ENCODE measurements around the gene FLT3LG. TPM values are rescaled to one million over a fixed set of nuclear protein-coding genes. Genes with fewer than 3 reads are reported as not detected.
"Not testable (repeated sequence)": the region's sequence is repeated elsewhere in the genome, so short reads cannot be mapped to it uniquely, and the experiment has no call there.

The FLT3LG gene
- total and polyA plus RNA-seq, 5 donors from 2014 or later = 103 to 250 (median 117) TPM

DNA sequence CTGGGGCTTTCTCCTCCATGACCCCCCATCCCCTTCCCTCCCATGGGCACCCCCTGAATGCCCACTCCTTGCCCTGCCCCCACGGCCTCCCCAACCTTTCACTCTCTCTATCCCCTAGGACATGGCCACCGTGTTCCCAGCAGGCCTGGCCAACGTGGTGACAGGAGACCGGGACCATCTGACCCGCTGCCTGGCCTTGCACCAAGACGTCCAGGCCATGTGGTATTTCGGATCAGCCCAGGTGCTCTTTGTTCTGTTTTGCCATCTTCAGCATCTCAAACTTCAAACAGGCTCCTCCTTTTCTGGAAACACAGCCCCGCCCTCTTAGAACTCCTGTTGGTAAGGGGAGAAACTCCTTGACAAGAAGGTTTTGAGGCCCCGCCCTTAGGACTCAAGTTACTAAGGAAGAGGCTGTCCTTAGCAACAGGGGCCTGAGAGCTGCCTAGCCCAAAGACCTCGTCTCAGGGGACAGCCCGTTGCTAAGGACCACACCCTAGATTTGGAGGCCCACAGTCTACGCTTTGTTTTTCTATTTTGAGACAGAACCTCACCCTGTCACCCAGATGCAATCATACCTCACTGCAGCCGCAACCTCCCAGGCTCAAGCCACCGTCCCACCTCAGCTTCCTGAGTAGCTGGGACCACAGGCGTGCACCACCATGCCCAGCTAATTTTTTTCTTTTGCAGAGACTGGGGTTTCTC is 5.1 kb upstream of the FLT3LG start:
- peaks cover 0 to 54% (median 32%) of the 10 kb centered on the region in 4 donors for H3K4me1 Mint-ChIP-seq
- H3K9me3 Mint-ChIP-seq = peaks cover 0 to 1% (median 0%) of the 10 kb centered on the region in 7 donors
- Histone ChIP-seq H3K4me1 (ENCODE audit: control insufficient read depth, insufficient read depth, low read length, poor library complexity, severe bottlenecking) (peaks cover 58% of the 10 kb centered on the region), H3K27me3 (ENCODE audit: control insufficient read depth, insufficient read depth, low read length) (no peaks in the 10 kb centered on the region), H3K9me3 (ENCODE audit: control insufficient read depth in 2 of 2, low read length in 2 of 2) (no peaks in the 10 kb centered on the region), H3K36me3 (ENCODE audit: control insufficient read depth, insufficient read depth, low read length) (peaks cover 5% of the 10 kb centered on the region), H3K4me3 (ENCODE audit: low read depth, low read length) (no peak overlapping the region), H3K27ac (ENCODE audit: insufficient read depth, low read length, poor library complexity, severe bottlenecking) (peak overlapping the region; percentile 96)
- peak overlapping the region; percentile 78 to 89 (median 84) for H3K4me3 Mint-ChIP-seq
- peaks cover 9% of the 10 kb centered on the region for H3K27me3 Mint-ChIP-seq
- DNase-seq = peak; percentile 88 to 99 (median 95)
- ATAC-seq (ENCODE audit: low read depth in 2 of 2) = peak; percentile 87 to 88
- H3K27ac Mint-ChIP-seq = peak overlapping the region; percentile 99 to 100 (median 99)
- H3K36me3 Mint-ChIP-seq = peaks cover 4% of the 10 kb centered on the region

DNA sequence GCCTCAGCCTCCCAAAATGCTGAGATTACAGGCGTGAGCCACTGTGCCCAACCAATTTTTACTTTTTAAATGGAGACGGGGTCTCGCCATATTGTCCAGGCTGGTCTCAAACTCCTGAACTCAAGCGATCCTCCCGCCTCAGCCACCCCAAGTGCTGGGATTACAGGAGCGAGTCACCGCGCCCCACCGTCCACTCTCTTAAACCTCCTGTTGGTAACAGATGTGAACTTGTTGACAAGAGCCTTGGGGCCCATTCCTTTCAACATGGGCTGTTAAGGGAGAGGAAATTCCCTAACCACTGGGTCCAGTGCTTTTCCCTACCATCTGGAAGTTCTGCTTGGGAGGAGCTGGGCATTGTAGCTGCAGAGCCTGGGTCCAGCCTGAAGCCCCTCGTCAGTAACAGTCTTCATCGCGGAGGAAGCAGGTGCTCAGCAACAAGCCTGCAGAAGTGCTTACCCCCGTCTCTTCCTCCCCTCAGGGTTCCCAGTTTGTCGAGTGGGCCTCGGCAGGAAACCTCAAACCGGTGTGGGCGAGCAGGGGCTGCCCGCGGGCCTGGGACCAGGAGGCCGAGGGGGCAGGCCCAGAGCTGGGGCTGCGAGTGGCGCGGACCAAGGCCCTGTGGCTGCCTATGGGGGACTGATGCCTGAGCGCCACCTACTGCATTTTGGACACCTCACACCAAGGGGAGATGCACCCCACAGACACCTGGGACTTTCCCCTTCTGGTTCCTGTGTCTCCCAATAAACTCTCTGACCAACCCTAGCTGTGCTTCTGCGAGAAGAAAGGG is 4.0 kb upstream of the FLT3LG start:
- ATAC-seq (ENCODE audit: low read depth in 2 of 2) = peak; percentile 5 to 14
- H3K27me3 ChIP-seq (ENCODE audit: control insufficient read depth, insufficient read depth, low read length) = no peaks in the 10 kb centered on the region
- peak; percentile 75 to 91 (median 79) for DNase-seq
- Mint-ChIP-seq H3K36me3 (peaks cover 4% of the 10 kb centered on the region), H3K4me1 (peaks cover 0 to 56% (median 32%) of the 10 kb centered on the region in 4 donors), H3K27me3 (peaks cover 9% of the 10 kb centered on the region), H3K27ac (peak overlapping the region; percentile 95 to 100 (median 99)), H3K4me3 (peak overlapping the region; percentile 56 to 85 (median 73)), H3K9me3 (peaks cover 0 to 1% (median 0%) of the 10 kb centered on the region in 7 donors)
- H3K4me3 ChIP-seq (ENCODE audit: low read depth, low read length) = no peak overlapping the region
- peaks cover 63% of the 10 kb centered on the region for H3K4me1 ChIP-seq (ENCODE audit: control insufficient read depth, insufficient read depth, low read length, poor library complexity, severe bottlenecking)
- peaks cover 4% of the 10 kb centered on the region for H3K36me3 ChIP-seq (ENCODE audit: control insufficient read depth, insufficient read depth, low read length)
- peak overlapping the region; percentile 96 for H3K27ac ChIP-seq (ENCODE audit: insufficient read depth, low read length, poor library complexity, severe bottlenecking)
- no peaks in the 10 kb centered on the region for H3K9me3 ChIP-seq (ENCODE audit: control insufficient read depth in 2 of 2, low read length in 2 of 2)

GRCh38 chr19:49470615-49470978 is 3.4 kb upstream of the FLT3LG start:
- DNase-seq = no peak
- H3K4me3 Mint-ChIP-seq = peak overlapping the region; percentile 56 to 85 (median 73)

GRCh38 chr19:49472936-49473335 is 1.1 kb upstream of the FLT3LG start:
- Histone ChIP-seq H3K4me1 (ENCODE audit: control insufficient read depth, insufficient read depth, low read length, poor library complexity, severe bottlenecking) (peaks cover 88% of the 10 kb centered on the region), H3K9me3 (ENCODE audit: control insufficient read depth in 2 of 2, low read length in 2 of 2) (no peaks in the 10 kb centered on the region), H3K27me3 (ENCODE audit: control insufficient read depth, insufficient read depth, low read length) (no peaks in the 10 kb centered on the region), H3K4me3 (ENCODE audit: low read depth, low read length) (peak overlapping the region; percentile 13), H3K27ac (ENCODE audit: insufficient read depth, low read length, poor library complexity, severe bottlenecking) (peak overlapping the region; percentile 95), H3K36me3 (ENCODE audit: control insufficient read depth, insufficient read depth, low read length) (peaks cover 11% of the 10 kb centered on the region)
- Mint-ChIP-seq H3K27ac (peak overlapping the region; percentile 96 to 98 (median 97)), H3K4me1 (peaks cover 3 to 70% (median 35%) of the 10 kb centered on the region in 4 donors), H3K9me3 (peaks cover 0 to 1% (median 0%) of the 10 kb centered on the region in 7 donors), H3K36me3 (peaks cover 13% of the 10 kb centered on the region), H3K27me3 (peaks cover 9% of the 10 kb centered on the region), H3K4me3 (peak overlapping the region in 3 of 4 donors; percentile 93 to 97 (median 94))
- DNase-seq = no peak
- no peak for ATAC-seq (ENCODE audit: low read depth in 2 of 2)

More at GRCh38 chr19:49470615-49470978, 3.4 kb upstream of the FLT3LG start:
- Histone ChIP-seq H3K36me3 (ENCODE audit: control insufficient read depth, insufficient read depth, low read length) (peaks cover 3% of the 10 kb centered on the region), H3K4me1 (ENCODE audit: control insufficient read depth, insufficient read depth, low read length, poor library complexity, severe bottlenecking) (peaks cover 69% of the 10 kb centered on the region), H3K27me3 (ENCODE audit: control insufficient read depth, insufficient read depth, low read length) (no peaks in the 10 kb centered on the region), H3K27ac (ENCODE audit: insufficient read depth, low read length, poor library complexity, severe bottlenecking) (peak overlapping the region; percentile 96), H3K4me3 (ENCODE audit: low read depth, low read length) (no peak overlapping the region), H3K9me3 (ENCODE audit: control insufficient read depth in 2 of 2, low read length in 2 of 2) (no peaks in the 10 kb centered on the region)
- peak overlapping the region; percentile 95 to 100 (median 99) for H3K27ac Mint-ChIP-seq
- H3K36me3 Mint-ChIP-seq = peaks cover 4% of the 10 kb centered on the region
- ATAC-seq (ENCODE audit: low read depth in 2 of 2) = no peak
- H3K27me3 Mint-ChIP-seq = peaks cover 9% of the 10 kb centered on the region
- H3K4me1 Mint-ChIP-seq = peaks cover 0 to 58% (median 32%) of the 10 kb centered on the region in 4 donors
- peaks cover 0 to 1% (median 0%) of the 10 kb centered on the region in 7 donors for H3K9me3 Mint-ChIP-seq

DNA sequence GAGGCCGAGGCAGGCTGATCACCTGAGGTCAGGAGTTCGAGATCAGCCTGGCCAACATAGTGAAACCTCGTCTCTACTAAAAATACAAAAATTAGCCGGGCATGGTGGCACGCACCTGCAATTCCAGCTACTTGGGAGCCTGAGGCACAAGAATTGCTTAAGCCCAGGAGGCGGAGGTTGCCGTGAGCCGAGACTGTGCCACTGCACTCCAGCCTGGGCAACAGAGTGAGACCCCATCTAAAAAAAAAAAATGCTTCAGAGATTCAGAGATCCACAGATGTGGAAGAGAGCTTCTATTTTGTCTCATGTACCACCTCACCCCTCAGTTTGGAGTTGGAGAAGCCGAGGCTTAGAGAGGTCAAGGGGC is 531 bp upstream of the FLT3LG start:
- Histone ChIP-seq H3K36me3 (ENCODE audit: control insufficient read depth, insufficient read depth, low read length) (peaks cover 11% of the 10 kb centered on the region), H3K4me1 (ENCODE audit: control insufficient read depth, insufficient read depth, low read length, poor library complexity, severe bottlenecking) (peaks cover 83% of the 10 kb centered on the region), H3K4me3 (ENCODE audit: low read depth, low read length) (peak overlapping the region; percentile 71), H3K27ac (ENCODE audit: insufficient read depth, low read length, poor library complexity, severe bottlenecking) (peak overlapping the region; percentile 95)
- H3K27me3 Mint-ChIP-seq; H3K9me3 ChIP-seq (ENCODE audit: control insufficient read depth in 2 of 2, low read length in 2 of 2); H3K9me3 Mint-ChIP-seq; DNase-seq; H3K27me3 ChIP-seq (ENCODE audit: control insufficient read depth, insufficient read depth, low read length); ATAC-seq (ENCODE audit: low read depth in 2 of 2): not testable (repeated sequence)
- peaks cover 13% of the 10 kb centered on the region for H3K36me3 Mint-ChIP-seq
- H3K4me3 Mint-ChIP-seq = peak overlapping the region; percentile 93 to 98 (median 96)
- H3K4me1 Mint-ChIP-seq = peaks cover 3 to 66% (median 35%) of the 10 kb centered on the region in 4 donors
- H3K27ac Mint-ChIP-seq = peak overlapping the region; percentile 96 to 98 (median 97)

GRCh38 chr19:49474542-49474924 is 518 bp downstream of the FLT3LG start:
- H3K4me1 Mint-ChIP-seq = peaks cover 3 to 60% (median 27%) of the 10 kb centered on the region in 4 donors
- Histone ChIP-seq H3K27me3 (ENCODE audit: control insufficient read depth, insufficient read depth, low read length) (no peaks in the 10 kb centered on the region), H3K27ac (ENCODE audit: insufficient read depth, low read length, poor library complexity, severe bottlenecking) (peak overlapping the region; percentile 95), H3K4me1 (ENCODE audit: control insufficient read depth, insufficient read depth, low read length, poor library complexity, severe bottlenecking) (peaks cover 76% of the 10 kb centered on the region), H3K4me3 (ENCODE audit: low read depth, low read length) (peak overlapping the region; percentile 95), H3K9me3 (ENCODE audit: control insufficient read depth in 2 of 2, low read length in 2 of 2) (no peaks in the 10 kb centered on the region), H3K36me3 (ENCODE audit: control insufficient read depth, insufficient read depth, low read length) (peaks cover 16% of the 10 kb centered on the region)
- H3K27me3 Mint-ChIP-seq = peaks cover 4% of the 10 kb centered on the region
- H3K27ac Mint-ChIP-seq = peak overlapping the region; percentile 96 to 99 (median 98)
- no peak for DNase-seq
- H3K4me3 Mint-ChIP-seq = peak overlapping the region; percentile 93 to 98 (median 96)
- no peak for ATAC-seq (ENCODE audit: low read depth in 2 of 2)
- peaks cover 9% of the 10 kb centered on the region for H3K36me3 Mint-ChIP-seq
- peaks cover 0 to 1% (median 0%) of the 10 kb centered on the region in 7 donors for H3K9me3 Mint-ChIP-seq

DNA sequence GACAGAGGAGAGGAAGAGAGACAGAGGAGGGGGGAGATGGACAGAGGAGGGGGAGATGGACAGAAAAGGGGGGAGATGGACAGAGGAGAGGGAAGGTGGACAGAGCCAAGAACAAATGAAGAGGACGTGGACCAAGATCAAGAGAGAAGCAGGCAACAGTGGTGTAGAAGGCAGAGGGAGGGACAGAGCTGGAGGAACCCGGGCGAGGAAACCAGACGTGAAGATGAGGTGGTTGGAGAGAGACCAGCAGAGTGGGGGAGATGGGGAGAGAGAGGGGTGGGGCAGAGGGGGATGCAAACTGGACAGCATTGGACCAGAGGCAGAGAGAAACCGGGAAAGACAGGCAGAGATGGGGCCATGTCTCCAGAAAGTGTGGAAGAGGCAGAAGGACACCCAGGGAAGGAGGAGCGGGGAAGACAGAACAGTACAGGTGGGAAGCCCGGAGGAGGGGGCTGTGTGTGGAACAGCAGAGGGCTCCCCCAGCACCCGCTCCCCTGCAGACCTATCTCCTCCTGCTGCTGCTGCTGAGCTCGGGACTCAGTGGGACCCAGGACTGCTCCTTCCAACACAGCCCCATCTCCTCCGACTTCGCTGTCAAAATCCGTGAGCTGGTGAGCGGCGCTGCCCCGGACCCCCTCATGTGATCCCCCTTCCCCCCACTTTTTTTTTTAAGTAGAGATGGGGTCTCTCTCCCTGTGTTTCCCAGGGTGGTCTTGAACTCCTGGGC is 1.3 kb downstream of the FLT3LG start:
- Mint-ChIP-seq H3K4me1 (peaks cover 3 to 58% (median 21%) of the 10 kb centered on the region in 4 donors), H3K27ac (peak overlapping the region; percentile 96 to 99 (median 98)), H3K27me3 (peaks cover 1% of the 10 kb centered on the region), H3K36me3 (peaks cover 9% of the 10 kb centered on the region), H3K4me3 (peak overlapping the region; percentile 93 to 98 (median 96)), H3K9me3 (peaks cover 0 to under 1% (median 0%) of the 10 kb centered on the region in 7 donors)
- H3K36me3 ChIP-seq (ENCODE audit: control insufficient read depth, insufficient read depth, low read length) = peaks cover 24% of the 10 kb centered on the region
- H3K9me3 ChIP-seq (ENCODE audit: control insufficient read depth in 2 of 2, low read length in 2 of 2) = no peaks in the 10 kb centered on the region
- no peak for ATAC-seq (ENCODE audit: low read depth in 2 of 2)
- H3K4me3 ChIP-seq (ENCODE audit: low read depth, low read length) = peak overlapping the region; percentile 95
- peaks cover 72% of the 10 kb centered on the region for H3K4me1 ChIP-seq (ENCODE audit: control insufficient read depth, insufficient read depth, low read length, poor library complexity, severe bottlenecking)
- no peaks in the 10 kb centered on the region for H3K27me3 ChIP-seq (ENCODE audit: control insufficient read depth, insufficient read depth, low read length)
- DNase-seq = peak in 1 of 3 donors; percentile 40
- peak overlapping the region; percentile 95 for H3K27ac ChIP-seq (ENCODE audit: insufficient read depth, low read length, poor library complexity, severe bottlenecking)

Data from CD4-positive, CD25-positive, alpha-beta regulatory T cell (primary cell).